Activated CD8-positive, alpha-beta memory T cell treated with anti-CD3 and anti-CD28 coated beads, Interleukin-2, amount 50 U/mL, for 1 hour (primary cell): ENCODE measurements around the gene PEAK1.

ENCODE experiments used
- DNase-seq: peaks from one replicate; pipeline ENCODE4 v3.0.0-alpha.2; 2020; ENCODE audit errors: extremely low read depth

Gene PEAK1

GRCh38 chr15:77063249-77063648, 356.7 kb downstream of the PEAK1 start:
- no peak for DNase-seq

DNA sequence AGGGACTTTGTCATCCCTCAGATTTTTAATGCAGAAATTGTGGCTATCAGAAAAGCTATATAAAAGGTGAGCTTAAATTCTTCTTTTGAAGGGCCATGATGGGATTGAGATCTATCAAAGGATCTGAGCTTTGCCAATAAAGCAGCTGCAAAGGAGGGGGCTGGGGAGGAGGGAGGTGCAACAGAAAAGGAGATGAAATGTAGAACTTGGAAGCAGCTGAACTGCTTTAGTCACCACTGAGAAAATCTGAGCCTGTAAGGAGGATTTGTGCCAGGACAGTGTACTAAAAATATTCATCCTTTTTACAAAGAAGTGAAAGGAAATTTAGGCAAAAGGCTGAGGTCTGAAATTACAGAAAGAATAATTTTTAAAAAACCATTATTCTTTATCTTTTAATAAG, 359.4 kb downstream of the PEAK1 start:
- no peak for DNase-seq

- DNase-seq = no peak
Observed at GRCh38 chr15:77059786-77060361, 360.0 kb downstream of the PEAK1 start.

DNA sequence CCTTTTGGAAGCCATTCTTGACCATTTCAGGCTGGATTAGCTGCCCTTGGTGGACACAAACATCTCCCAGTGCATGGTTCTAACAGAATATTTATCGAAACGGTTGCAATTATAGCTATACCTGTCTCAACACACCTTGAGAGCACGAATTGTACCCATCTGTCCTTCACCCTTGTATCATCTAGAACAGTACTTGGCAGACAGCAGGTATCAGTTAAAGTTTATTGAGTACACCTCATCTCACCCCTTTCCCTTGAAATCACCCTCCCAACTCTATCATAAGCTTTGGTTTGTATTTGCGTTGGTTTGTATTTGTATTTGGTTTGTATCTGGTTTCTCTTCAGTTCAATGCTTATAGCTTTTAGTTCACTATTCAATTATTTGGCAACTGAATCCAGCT, 361.4 kb downstream of the PEAK1 start:
- DNase-seq = no peak

DNA sequence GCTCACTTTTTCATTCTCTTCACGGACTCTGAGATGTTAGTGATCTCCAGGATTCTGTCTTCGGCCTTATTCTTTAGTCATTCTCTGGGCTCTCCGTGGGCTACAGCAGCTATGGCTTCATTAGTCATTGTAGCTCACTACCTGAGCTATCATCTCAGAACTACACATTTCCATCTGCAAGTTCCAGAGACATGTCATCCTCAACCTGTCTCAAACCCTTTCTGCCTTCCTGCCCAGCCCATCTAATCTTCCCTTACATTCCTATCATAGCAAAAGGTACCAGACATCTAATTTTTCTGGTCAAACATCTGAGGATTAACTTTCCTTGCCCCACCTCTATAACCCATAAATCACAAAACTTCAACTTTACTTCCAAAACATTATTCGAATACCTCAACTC, 362.2 kb downstream of the PEAK1 start:
- no peak for DNase-seq

- no peak for DNase-seq
Observed at GRCh38 chr15:77057072-77057471, 362.8 kb downstream of the PEAK1 start.

DNA sequence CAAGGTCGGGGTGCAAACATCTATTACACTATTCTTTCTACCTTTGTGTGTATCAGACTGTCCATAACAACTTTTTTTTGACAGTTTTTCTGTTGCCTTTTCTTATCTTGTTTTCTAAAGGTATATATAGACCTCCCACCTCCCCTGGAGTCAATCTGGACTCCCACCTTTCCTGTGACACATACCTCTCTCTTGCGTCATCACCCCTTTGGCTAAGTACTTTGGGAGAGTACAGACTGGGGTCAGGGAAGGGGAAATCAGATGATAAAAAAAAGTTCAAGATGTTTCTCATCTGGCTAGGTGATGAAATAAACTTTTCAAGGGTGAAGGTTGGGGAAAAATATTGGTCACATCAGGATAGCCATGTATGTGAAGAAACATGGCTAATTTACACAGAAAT, 366.2 kb downstream of the PEAK1 start:
- DNase-seq = no peak

- no peak for DNase-seq
Observed at GRCh38 chr15:77052556-77052955, 367.3 kb downstream of the PEAK1 start.
